Keratinocyte (primary cell): Measurements from ENCODE around the gene HNRNPA1.

Experiments used
- CTCF ChIP-seq, 3 experiments: IDR thresholded peaks in 1 of 3; conservative IDR thresholded peaks in 1 of 3; optimal IDR thresholded peaks in 1 of 3; 2 replicates in 2 of 3; 3 replicates in 1 of 3; pipeline versions ENCODE3 to v1.5.1; 2011; ENCODE audit warnings: low read length in 3 of 3, mild to moderate bottlenecking in 3 of 3, moderate library complexity in 2 of 3, control low read depth in 1 of 3, inconsistent platforms in 1 of 3; ENCODE audit not compliant: insufficient read depth in 2 of 3; ENCODE audit errors: extremely low read depth in 1 of 3
- EZH2 ChIP-seq: IDR thresholded peaks from one replicate; pipeline ENCODE4 v1.6.1; 2012; ENCODE audit warnings: inconsistent platforms, mild to moderate bottlenecking, low read length, moderate library complexity

GRCh38 chr12:54303640-54304039 lies 23.1 kb downstream of the HNRNPA1 start:
- TF ChIP-seq CTCF (optimal IDR thresholded peaks at IDR 0.05 in 1 of 3, IDR thresholded peaks at IDR 0.05 in 1 of 3, conservative IDR thresholded peaks at IDR 0.05 in 1 of 3; ENCODE audit: extremely low read depth in 1 of 3, insufficient read depth in 2 of 3, low read length in 3 of 3): no peak
- no peak for TF ChIP-seq EZH2
